Epithelial cell of esophagus (primary cell): ENCODE measurements around the gene PRDM16.

Experiments used
- DNase-seq: peaks from one replicate; pipeline ENCODE4 v3.0.0; 2010; ENCODE audit warnings: low read depth
- H3K4me3 ChIP-seq: 2 replicates; pipeline ENCODE4 v1.5.1; 2011; ENCODE audit warnings: mild to moderate bottlenecking, low read length, control low read depth
- TF ChIP-seq, protein P1 (sequence below): IDR thresholded peaks from 2 replicates; pipeline ENCODE4 v1.5.1; 2011; ENCODE audit warnings: low read depth, mild to moderate bottlenecking, low read length, control low read depth, inconsistent platforms; ENCODE audit not compliant: insufficient read depth; ENCODE audit errors: missing control alignments

The PRDM16 gene

DNA sequence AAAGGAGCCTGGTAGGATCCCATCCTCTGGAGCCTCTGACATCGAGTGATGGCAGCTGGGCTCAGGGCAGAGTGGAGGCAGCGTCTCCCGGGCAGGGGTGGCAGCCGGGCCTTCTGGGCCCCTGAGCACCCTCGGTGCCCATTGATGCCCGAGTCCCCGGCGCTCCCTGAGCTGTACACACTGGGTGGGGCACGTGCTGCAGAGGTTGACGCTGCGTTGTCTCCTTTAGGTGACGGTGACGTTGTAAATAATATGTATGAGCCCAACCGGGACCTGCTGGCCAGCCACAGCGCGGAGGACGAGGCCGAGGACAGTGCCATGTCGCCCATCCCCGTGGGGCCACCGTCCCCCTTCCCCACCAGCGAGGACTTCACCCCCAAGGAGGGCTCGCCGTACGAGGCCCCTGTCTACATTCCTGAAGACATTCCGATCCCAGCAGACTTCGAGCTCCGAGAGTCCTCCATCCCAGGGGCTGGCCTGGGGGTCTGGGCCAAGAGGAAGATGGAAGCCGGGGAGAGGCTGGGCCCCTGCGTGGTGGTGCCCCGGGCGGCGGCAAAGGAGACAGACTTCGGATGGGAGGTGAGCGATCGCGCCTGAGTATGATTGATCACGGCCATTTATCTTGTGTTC, 117.0 kb downstream of the PRDM16 start:
- H3K4me3 ChIP-seq = no peak overlapping the region
- DNase-seq = no peak
- TF ChIP-seq, protein P1, sequence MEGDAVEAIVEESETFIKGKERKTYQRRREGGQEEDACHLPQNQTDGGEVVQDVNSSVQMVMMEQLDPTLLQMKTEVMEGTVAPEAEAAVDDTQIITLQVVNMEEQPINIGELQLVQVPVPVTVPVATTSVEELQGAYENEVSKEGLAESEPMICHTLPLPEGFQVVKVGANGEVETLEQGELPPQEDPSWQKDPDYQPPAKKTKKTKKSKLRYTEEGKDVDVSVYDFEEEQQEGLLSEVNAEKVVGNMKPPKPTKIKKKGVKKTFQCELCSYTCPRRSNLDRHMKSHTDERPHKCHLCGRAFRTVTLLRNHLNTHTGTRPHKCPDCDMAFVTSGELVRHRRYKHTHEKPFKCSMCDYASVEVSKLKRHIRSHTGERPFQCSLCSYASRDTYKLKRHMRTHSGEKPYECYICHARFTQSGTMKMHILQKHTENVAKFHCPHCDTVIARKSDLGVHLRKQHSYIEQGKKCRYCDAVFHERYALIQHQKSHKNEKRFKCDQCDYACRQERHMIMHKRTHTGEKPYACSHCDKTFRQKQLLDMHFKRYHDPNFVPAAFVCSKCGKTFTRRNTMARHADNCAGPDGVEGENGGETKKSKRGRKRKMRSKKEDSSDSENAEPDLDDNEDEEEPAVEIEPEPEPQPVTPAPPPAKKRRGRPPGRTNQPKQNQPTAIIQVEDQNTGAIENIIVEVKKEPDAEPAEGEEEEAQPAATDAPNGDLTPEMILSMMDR = no peak

DNA sequence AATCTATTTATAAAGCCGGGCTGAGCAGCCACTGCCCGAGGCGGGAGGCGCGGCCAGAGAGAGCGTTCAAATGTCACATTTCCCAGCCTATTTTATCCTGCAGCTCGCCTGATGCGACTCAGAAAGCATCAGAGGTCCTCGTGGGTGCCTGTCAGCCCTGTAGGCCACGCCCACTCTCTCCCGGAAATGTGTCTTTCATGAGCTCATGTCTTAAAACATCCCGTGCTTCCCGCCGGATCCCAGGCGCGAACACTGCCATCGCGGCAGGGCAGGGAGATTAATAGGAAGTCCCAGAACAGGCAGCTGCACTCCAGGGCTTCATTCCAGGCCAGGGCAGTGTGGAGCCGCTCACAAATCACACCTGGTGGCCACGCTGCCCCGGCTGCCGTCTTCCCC, 117.5 kb downstream of the PRDM16 start:
- DNase-seq = no peak
- no peak overlapping the region for H3K4me3 ChIP-seq
- TF ChIP-seq, protein P1 = no peak

DNA sequence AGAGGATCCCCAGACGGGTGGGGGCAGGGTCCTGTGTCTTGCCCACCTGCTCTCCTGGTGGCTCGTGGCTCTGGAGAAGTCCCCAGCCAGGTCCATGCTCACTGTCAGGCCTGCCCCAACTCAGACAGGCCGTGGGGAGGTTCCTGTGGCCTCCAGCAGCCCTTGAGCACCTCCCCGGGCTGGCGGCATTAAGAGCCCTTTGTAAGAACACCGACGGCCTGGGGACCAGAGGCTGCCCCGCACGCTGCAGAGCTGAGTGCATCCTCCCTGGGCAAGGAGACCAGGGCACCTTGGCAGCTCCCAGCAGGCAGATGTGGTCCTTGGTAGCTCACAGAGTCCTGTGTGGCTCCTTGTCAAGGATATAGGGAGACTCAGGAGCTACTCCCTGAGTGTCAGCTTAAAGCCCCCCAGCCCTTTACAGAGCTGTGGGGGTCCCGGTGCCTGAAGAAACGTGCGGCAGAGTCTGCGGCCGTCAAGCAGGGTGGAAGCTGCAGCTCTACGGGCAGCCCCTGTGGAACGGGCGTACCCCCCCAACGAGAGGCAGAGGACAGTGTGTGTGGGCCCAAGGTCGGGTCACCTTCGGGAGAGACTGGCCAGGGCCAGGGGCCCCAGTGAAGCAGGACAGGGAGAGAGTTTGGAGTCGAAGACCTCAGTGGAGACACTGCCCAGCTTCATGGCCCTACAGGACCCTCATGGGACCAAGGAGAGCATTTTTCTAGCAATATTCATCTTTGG, 118.6 kb downstream of the PRDM16 start:
- TF ChIP-seq, protein P1 = no peak
- no peak for DNase-seq
- no peak overlapping the region for H3K4me3 ChIP-seq

DNA sequence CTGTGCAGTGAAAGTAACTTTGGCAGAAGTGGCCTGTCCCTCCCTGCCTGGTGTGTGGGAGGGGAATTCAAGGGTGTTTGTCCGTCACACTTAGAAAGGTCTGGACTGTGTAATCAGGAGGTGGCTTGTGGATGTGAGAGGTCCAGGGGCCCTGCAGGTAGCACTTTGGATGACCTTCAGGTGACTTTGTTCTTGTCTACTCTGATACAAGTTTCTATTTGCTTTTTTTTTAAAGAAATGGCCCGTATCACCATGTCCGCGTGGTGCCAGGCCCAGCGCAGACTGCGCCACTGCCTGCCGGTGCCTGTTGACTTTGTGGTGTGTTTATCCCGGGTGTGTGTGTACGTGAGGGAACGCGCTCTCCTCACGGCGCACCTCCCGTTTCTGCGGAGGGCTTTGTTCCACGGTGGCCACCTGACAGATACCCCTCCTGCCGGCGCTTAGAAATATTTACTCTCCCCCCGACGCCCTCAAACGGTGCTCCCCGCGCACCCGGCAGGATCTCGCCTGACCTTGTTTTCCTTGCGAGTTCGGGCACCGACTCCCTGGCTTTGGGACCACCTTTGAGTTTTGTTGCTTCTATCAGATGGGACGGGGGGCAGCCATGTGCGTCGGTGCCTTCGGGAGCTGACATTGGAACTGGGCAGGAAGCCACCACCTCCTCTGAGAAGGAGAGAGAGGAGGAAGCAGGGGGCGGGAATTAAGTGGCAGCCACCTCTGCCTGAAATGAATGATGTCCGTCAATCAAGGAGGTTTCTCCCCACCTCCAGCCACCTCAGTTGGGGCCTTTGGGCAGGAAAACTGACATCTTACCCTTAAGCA, 119.4 kb downstream of the PRDM16 start:
- no peak overlapping the region for H3K4me3 ChIP-seq
- no peak for DNase-seq
- TF ChIP-seq, protein P1 = no peak

DNA sequence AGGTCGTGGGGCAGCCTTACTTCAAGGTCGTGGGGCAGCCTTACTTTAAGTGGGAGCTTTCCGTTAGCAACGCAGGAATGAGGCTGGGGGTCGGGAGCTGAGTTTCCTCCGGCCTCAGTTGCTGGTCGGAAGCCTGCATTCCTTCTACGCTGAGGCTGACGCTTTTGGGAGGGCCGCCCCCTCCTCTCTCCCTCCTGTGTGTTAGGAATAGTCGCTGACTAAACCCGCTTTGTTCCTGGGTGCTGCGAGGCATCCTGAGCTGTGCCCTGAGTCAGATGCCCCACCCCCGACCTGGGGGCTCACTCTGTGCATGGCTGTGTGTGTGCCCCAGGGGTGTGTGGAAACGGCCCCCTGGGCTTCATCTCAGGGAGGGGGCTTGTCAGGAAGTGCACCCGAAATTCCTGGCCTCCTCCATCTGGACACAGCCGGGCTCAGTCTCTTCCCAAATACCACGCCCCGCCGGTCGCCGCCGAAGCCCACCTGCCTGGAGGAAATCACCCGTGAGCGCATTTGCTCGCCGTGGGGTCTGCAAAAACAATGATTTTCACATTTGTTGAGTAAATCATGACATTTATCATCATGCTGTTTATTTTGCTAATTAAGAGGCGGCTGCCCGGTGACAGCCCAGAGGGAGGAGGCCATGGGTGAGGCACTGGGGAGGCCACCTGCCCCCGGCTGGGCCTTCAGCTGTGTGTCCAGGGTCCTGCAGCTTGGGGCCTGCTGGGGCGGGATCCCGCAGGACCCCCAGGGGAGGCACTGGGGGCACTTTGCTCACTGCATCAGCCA, 121.4 kb downstream of the PRDM16 start:
- DNase-seq = no peak
- TF ChIP-seq, protein P1 = no peak

DNA sequence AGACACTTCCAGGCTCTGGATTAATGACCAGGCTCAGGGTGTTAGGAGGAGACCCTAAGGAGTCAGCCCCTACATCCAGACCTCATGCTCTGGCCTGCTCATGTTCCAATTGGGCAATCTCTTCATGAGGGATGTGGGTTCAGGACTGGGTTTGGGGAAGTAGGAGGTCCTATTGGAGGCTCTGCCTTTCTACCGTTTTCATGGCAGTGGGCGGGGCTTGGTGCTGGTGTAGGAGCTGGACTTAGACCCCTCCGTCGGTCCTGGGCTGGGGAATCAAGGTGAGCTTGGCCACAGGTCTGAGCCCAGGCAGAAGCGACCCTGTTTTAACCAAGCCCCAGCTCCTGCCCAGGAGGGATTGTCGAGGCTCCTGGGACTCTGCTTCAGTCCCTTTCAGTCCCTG, 123.4 kb downstream of the PRDM16 start:
- no peak for DNase-seq
- TF ChIP-seq, protein P1 = no peak
- H3K4me3 ChIP-seq = no peak overlapping the region

More for the DNA sequence above, 121.4 kb downstream of the PRDM16 start:
- no peak overlapping the region for H3K4me3 ChIP-seq
